Keratinocyte (primary cell): Measurements from ENCODE around the gene DBNL. TPM values are rescaled to one million over a fixed set of nuclear protein-coding genes. Genes with fewer than 3 reads are reported as not detected.
A peak's percentile ranks its signal among the peaks of the same experiment; 100 is the strongest.

ENCODE experiments used
- DNase-seq: peaks from one replicate; pipeline ENCODE4 v3.0.0-alpha.2; 2011; ENCODE audit warnings: low read depth, missing footprints, low spot score
- FAIRE-seq: peaks from 2 replicates; lab custom pipeline; 2011; peaks lifted over from hg19 to GRCh38; lab: Jason Lieb, UNC
- H2AFZ ChIP-seq: 2 replicates; pipeline ENCODE4 v1.6.0; 2012; ENCODE audit warnings: low read length, control low read depth, inconsistent platforms; ENCODE audit not compliant: control insufficient read depth
- H3K27ac ChIP-seq: 2 replicates; pipeline ENCODE4 v1.5.1; 2011; ENCODE audit warnings: low read length; ENCODE audit not compliant: control insufficient read depth, insufficient read depth
- H3K27me3 ChIP-seq: 3 replicates; pipeline ENCODE4 v1.6.0; 2011; ENCODE audit warnings: low read length; ENCODE audit not compliant: control insufficient read depth, insufficient read depth; ENCODE audit errors: extremely low read depth
- H3K36me3 ChIP-seq, 2 experiments: 2 replicates in 1 of 2; 3 replicates in 1 of 2; pipeline ENCODE4 v1.5.1; 2011; ENCODE audit warnings: low read length in 2 of 2, mild to moderate bottlenecking in 1 of 2; ENCODE audit not compliant: control insufficient read depth in 2 of 2, insufficient read depth in 2 of 2; ENCODE audit errors: extremely low read depth in 1 of 2
- H3K4me1 ChIP-seq: 3 replicates; pipeline ENCODE4 v1.5.1; 2011; ENCODE audit warnings: low read length; ENCODE audit not compliant: control insufficient read depth, insufficient read depth; ENCODE audit errors: extremely low read depth
- H3K4me2 ChIP-seq: 3 replicates; pipeline ENCODE4 v1.6.0; 2011; ENCODE audit warnings: low read depth, low read length; ENCODE audit not compliant: control insufficient read depth, insufficient read depth; ENCODE audit errors: extremely low read depth
- H3K4me3 ChIP-seq, 3 experiments: fragments of 200-600 bp in 1 of 3; sonication (generic) in 1 of 3; 2 replicates in 2 of 3; 3 replicates in 1 of 3; pipeline ENCODE4 v1.5.1; 2011 to 2016; ENCODE audit warnings: low read length in 3 of 3, mild to moderate bottlenecking in 3 of 3, control low read depth in 2 of 3, inconsistent platforms in 1 of 3, low read depth in 1 of 3, mixed read lengths in 1 of 3, mixed run types in 1 of 3, moderate library complexity in 1 of 3; ENCODE audit not compliant: control insufficient read depth in 2 of 3, insufficient read depth in 2 of 3; ENCODE audit errors: extremely low read depth in 1 of 3
- H3K79me2 ChIP-seq: 2 replicates; pipeline ENCODE4 v1.6.0; 2012; ENCODE audit warnings: low read length; ENCODE audit not compliant: control insufficient read depth, insufficient read depth
- H3K9ac ChIP-seq: 3 replicates; pipeline ENCODE4 v1.6.0; 2011; ENCODE audit warnings: low read length; ENCODE audit not compliant: control insufficient read depth, insufficient read depth; ENCODE audit errors: extremely low read depth
- H3K9me1 ChIP-seq: 3 replicates; pipeline ENCODE4 v1.6.0; 2011; ENCODE audit warnings: low read length; ENCODE audit not compliant: control insufficient read depth, insufficient read depth; ENCODE audit errors: extremely low read depth
- H3K9me3 ChIP-seq: 2 replicates; pipeline ENCODE4 v1.5.1; 2012; ENCODE audit warnings: low read depth, low read length; ENCODE audit not compliant: control insufficient read depth
- H4K20me1 ChIP-seq: 3 replicates; pipeline ENCODE4 v1.6.0; 2011; ENCODE audit warnings: low read length; ENCODE audit not compliant: control insufficient read depth, insufficient read depth; ENCODE audit errors: extremely low read depth
- EZH2 ChIP-seq: IDR thresholded peaks from one replicate; pipeline ENCODE4 v1.6.1; 2012; ENCODE audit warnings: inconsistent platforms, mild to moderate bottlenecking, low read length, moderate library complexity
- dilution Hi-C: fragments of 300-500 bp; cut with MboI; formaldehyde crosslinking; loops from one replicate; pipeline ENCODE4 v1.7.0; 2020; ENCODE audit warnings: low sequenced_read_pairs; ENCODE audit not compliant: extremely low pct_ligation_motif_present
- polyA plus RNA-seq, 5 experiments: library from polyadenylated mRNA; depleted of rRNA in 3 of 5; stranded (reverse) in 3 of 5; stranded (forward) in 1 of 5; unstranded in 1 of 5; fragments of >200 nt; gene quantifications; 1 replicate in 1 of 5; 2 replicates in 3 of 5; 3 replicates in 1 of 5; pipeline versions ENCODE4 v1.2.1 to v1.2.3, GENCODE V29; 2011 to 2012; ENCODE audit warnings: missing spikeins in 2 of 5, low read depth in 1 of 5, low replicate concordance in 1 of 5
- TF ChIP-seq, protein P1 (sequence below), 3 experiments: IDR thresholded peaks in 1 of 3; conservative IDR thresholded peaks in 1 of 3; optimal IDR thresholded peaks in 1 of 3; 2 replicates in 2 of 3; 3 replicates in 1 of 3; pipeline versions ENCODE3 to v1.5.1; 2011; ENCODE audit warnings: low read length in 3 of 3, mild to moderate bottlenecking in 3 of 3, moderate library complexity in 2 of 3, control low read depth in 1 of 3, inconsistent platforms in 1 of 3; ENCODE audit not compliant: insufficient read depth in 2 of 3; ENCODE audit errors: extremely low read depth in 1 of 3

Gene DBNL
- polyA plus RNA-seq, 1 donor (not counting 4 experiments of a cell fraction or from before 2014, with no cell fraction given) = 76.1 TPM

GRCh38 chr7:44101966-44102845 lies 57.7 kb downstream of the DBNL start:
- peak overlapping the region; percentile 5 for H3K9ac ChIP-seq
- dilution Hi-C loops = no loop called here
- H3K9me3 ChIP-seq = no peaks in the 10 kb centered on the region
- H4K20me1 ChIP-seq = no peaks in the 10 kb centered on the region
- DNase-seq = no peak
- TF ChIP-seq EZH2 = no peak
- TF ChIP-seq, protein P1, sequence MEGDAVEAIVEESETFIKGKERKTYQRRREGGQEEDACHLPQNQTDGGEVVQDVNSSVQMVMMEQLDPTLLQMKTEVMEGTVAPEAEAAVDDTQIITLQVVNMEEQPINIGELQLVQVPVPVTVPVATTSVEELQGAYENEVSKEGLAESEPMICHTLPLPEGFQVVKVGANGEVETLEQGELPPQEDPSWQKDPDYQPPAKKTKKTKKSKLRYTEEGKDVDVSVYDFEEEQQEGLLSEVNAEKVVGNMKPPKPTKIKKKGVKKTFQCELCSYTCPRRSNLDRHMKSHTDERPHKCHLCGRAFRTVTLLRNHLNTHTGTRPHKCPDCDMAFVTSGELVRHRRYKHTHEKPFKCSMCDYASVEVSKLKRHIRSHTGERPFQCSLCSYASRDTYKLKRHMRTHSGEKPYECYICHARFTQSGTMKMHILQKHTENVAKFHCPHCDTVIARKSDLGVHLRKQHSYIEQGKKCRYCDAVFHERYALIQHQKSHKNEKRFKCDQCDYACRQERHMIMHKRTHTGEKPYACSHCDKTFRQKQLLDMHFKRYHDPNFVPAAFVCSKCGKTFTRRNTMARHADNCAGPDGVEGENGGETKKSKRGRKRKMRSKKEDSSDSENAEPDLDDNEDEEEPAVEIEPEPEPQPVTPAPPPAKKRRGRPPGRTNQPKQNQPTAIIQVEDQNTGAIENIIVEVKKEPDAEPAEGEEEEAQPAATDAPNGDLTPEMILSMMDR (optimal IDR thresholded peaks at IDR 0.05 in 1 of 3, IDR thresholded peaks at IDR 0.05 in 1 of 3, conservative IDR thresholded peaks at IDR 0.05 in 1 of 3; ENCODE audit: extremely low read depth in 1 of 3, insufficient read depth in 2 of 3, low read length in 3 of 3) = no peak
- peaks cover 25% of the 10 kb centered on the region for H3K4me1 ChIP-seq
- no peak overlapping the region for H3K4me3 ChIP-seq
- no peaks in the 10 kb centered on the region for H3K36me3 ChIP-seq
- no peaks in the 10 kb centered on the region for H3K9me1 ChIP-seq
- H3K4me2 ChIP-seq = peak overlapping the region; percentile 22
- no peak overlapping the region for H3K27ac ChIP-seq
- peaks cover 11% of the 10 kb centered on the region for H3K27me3 ChIP-seq
- FAIRE-seq = peak; percentile 69
- H2AFZ ChIP-seq = peak overlapping the region; percentile 31
- H3K79me2 ChIP-seq = no peaks in the 10 kb centered on the region

- H3K27ac ChIP-seq = no peak overlapping the region
- no peak for FAIRE-seq
Measured at GRCh38 chr7:44102846-44103565, 58.5 kb downstream of the DBNL start.

More at GRCh38 chr7:44102846-44103565, 58.5 kb downstream of the DBNL start:
- Histone ChIP-seq H3K4me1 (peaks cover 25% of the 10 kb centered on the region), H3K9me3 (no peaks in the 10 kb centered on the region), H3K36me3 (no peaks in the 10 kb centered on the region), H3K4me2 (peak overlapping the region; percentile 22), H3K79me2 (no peaks in the 10 kb centered on the region), H3K9me1 (no peaks in the 10 kb centered on the region), H3K27me3 (peaks cover 11% of the 10 kb centered on the region), H3K9ac (no peak overlapping the region), H3K4me3 (no peak overlapping the region), H2AFZ (no peak overlapping the region), H4K20me1 (no peaks in the 10 kb centered on the region)
- dilution Hi-C loops = no loop called here
- no peak for TF ChIP-seq EZH2
- TF ChIP-seq, protein P1 (optimal IDR thresholded peaks at IDR 0.05 in 1 of 3, IDR thresholded peaks at IDR 0.05 in 1 of 3, conservative IDR thresholded peaks at IDR 0.05 in 1 of 3; ENCODE audit: extremely low read depth in 1 of 3, insufficient read depth in 2 of 3, low read length in 3 of 3) = no peak
- DNase-seq = no peak
